NCI-H69 (cell line): Measurements from ENCODE around the gene MAPRE3.
A peak's percentile ranks its signal among the peaks of the same experiment; 100 is the strongest.
"Not testable (repeated sequence)": the region's sequence is repeated elsewhere in the genome, so short reads cannot be mapped to it uniquely, and the experiment has no call there.

Experiments
- DNase-seq: peaks from one replicate; lab custom pipeline; 2025; lab: John Stamatoyannopoulos, UW

MAPRE3 gene

DNA sequence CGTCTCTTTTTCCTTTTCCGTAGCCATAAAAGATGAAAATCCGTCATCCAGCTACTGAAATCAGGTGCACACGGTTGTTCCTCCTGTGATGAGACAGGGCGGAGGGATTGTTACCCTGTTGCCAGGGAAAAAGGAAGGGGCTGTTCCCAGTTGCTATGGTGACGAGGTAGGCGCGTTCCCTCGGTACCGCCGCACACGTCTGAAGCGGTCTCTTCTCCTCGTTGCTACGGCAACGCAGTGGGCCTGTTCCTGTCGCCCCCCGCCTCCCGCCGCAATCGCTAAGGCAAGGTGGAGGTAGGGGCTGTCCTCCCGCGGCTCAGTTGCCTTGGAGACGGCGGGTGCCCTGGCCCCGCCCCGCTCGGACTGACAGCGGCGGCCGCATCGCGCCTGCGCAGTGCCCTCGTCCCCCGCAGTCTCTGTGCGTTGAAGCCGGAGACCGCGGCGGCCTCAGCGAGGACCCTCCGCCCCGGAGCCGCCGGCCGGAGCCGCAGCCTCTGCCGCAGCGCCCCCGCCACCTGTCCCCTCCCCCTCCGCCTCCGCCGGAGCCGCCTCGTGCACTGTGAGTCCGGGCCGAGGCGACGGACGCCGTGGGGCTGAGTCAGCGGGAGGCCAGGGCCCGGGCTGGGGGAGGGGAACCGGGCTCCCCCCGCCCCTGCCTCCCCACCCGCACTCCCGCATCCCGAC, at the start of gene MAPRE3:
Gene MAPRE3 (plus strand): TSS at position 394 of the 684 bp plus-strand sequence. CDS start 51,582 bp downstream, outside the sequence.
- DNase-seq = peak; percentile 94

DNA sequence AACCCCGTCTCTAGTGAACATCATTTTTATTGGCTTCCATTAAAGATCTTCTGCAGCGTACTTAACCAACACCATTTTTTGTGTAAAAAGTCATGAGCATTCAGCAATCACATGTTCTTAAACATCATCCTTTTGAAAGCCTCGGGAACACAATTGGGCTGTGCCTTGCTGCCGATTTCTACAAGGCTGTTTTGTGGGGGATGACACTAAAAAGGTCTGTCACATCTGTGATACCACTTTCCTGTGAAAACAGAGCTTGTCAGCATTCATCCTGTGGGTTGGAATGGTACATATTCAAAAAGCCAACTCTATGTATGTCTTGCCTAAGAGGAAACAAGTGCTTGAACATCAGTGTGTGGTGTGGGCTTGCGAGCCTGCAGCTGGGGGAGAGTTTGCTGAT, 49.1 kb upstream of the MAPRE3 start:
- no peak for DNase-seq

DNA sequence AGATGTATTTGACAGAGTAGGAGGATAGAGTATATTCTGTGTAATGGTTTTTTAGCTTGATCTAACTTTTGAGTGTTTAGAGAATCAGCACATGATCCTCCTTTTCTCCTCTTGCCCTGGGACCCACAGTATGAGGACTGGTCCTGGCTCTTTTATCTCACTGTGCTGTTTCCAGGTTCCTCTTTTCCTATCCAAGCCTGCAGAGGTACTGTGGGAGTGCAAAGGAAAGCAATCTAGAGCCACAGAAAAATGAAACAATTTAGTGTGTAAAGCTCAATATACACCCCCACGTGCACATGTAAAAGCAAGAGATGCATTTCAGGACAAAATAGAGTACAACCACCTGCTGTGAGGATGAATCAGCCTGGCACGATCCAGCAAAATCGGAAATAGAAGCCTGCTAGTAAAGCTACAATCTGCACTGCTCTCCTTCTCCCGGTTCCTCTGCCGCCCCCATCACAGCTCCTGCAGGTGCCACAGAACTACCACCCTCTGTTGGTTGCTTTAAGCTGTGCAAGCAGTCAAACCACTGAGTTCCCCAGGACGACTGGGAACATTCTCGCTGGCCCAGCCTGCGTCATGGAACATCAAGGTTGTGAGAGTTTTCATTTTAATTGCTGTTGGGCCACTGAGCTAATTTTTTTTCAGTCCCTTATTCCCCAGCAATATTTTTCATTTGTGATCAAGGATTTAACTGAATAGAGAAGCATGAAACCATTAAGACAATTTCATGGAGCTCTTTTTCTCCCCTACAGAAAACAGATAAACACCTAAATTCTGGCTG, 47.8 kb upstream of the MAPRE3 start:
- DNase-seq = peak; percentile 59

DNA sequence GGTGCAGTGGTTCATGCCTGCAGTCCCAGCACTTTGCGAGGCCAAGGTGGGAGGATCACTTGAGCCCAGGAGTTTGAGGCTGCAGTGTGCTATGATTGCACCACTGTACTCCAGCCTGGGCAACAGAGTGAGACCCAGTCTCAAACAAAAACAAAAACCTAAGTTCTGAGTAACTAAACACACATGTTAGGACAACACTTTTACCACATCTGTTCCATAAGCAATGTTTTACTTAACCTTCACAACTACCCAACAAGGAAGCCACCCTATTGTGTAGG, 47.3 kb upstream of the MAPRE3 start:
- DNase-seq = not testable (repeated sequence)

DNA sequence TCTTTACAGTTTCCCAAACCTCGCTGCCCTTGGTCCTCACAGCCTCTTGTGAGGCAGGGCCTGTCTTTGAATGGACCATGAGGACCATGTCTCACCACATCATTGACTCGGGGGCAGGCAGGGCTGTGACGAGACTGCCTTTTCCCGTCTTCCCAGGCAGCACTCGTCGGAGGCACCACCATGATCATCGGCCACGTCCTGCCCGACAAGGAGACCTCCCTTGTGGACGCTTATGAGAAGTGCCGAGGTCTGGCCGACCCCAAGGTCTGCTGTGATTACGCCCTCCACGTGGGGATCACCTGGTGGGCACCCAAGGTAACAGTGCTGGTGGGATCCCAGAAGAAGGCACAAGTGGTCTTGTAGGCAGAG, 45.7 kb upstream of the MAPRE3 start:
- DNase-seq = no peak

DNA sequence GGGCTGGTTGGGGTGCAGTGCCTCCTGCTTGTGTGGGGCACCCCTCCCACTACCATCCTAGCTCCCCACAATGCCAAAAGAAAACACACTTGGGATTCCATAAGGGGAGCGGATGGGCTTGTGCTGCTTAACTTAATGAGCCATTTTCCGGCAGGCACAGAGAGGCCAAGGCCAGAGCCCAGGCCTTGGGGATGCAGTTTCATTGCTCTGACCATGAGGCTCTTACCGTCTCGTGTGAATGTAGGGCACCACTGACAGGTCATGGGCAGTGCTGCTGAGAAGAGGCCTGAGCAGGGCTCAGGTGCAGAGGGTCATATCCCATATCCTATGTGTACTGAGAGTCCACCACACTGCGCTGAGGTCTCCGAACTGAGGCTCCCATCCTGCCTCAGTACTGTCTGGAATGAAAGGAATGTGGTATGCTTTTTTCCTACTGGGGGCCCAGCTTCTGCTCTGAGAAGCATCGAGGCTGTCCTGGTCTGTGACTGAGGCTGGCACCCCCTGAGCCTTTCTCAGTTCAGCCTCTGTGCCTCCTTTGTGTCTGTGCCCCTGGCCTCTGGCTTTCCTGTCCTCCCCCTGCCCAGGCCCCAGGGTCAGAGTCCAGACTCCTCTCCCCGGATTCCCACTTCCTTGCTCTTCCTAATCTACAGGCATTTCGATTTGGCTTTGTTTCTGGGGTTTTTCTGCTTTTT, 45.2 kb upstream of the MAPRE3 start:
- no peak for DNase-seq

DNA sequence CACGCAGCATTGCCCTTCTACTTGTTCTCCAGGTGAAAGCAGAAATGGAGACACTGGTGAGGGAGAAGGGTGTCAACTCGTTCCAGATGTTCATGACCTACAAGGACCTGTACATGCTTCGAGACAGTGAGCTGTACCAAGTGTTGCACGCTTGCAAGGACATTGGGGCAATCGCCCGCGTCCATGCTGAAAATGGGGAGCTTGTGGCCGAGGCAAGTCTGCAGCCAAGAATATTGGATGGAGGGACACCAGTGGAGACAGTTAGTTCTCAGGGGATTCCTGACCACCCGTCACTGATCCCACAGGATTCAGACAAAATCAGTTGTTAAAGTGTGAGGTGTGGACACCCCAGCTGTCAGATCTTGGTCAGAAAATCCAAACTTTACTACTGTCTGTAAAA, 43.2 kb upstream of the MAPRE3 start:
- DNase-seq = no peak

DNA sequence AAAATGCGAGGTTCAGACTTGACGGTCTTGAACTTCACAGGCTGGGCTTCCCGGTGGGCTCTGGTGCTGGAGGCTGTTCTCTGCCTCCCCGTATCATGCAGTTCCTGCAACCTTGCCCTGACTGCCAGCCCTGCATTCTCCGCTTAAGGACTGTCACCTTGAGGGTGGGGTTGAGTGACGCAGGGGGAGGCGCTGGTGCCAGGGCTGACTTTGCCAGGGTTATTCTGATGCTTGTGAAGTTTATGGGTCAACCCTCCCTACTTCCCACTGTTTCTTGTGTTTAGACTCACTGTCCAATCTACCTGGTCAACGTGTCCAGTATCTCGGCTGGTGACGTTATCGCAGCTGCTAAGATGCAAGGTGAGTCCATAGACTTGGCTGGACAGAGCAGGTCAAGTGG, 37.5 kb upstream of the MAPRE3 start:
- no peak for DNase-seq

DNA sequence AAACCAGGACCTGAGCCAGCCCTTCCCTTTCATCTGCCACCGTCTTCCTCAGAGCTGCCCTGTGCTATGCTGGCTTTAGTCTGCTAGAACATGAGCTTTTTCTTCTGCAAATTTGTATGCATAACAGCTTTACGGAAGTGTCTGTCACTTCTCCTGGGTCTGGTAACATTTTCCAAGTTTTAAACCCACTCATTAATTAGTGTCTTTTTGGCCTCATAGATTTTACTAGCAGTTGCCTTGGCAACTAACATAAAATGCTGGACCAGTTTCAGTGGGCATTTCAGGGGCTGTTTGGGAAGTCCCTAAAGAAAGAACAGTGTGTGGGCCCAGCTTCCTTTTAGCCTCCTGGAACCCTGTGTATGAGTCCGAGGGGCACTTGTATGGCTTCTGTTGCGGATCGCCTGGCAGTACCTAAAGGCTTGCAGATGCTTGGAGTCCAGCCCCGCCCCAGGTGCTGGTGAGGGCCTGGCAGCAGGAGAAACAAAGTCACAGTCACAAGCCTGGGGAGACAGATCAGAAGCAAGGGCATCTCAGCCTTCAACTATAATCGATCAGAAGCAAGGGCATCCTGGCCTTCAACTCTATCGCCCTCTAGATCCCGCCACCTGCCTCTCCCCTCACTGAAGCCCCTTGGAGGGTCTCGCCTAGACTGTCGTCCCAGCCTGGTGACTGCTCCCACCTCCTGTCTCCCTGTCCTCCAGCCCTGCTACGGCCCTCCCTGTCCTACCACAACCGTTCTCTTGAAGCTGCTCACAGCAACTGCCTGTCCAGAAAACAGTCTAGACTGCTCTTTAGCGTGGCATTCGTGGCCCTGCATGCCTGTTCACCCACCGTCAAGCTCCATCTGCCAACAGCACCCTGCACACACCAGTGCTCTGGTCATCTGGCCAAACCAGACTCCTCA, 36.8 kb upstream of the MAPRE3 start:
- DNase-seq = no peak

DNA sequence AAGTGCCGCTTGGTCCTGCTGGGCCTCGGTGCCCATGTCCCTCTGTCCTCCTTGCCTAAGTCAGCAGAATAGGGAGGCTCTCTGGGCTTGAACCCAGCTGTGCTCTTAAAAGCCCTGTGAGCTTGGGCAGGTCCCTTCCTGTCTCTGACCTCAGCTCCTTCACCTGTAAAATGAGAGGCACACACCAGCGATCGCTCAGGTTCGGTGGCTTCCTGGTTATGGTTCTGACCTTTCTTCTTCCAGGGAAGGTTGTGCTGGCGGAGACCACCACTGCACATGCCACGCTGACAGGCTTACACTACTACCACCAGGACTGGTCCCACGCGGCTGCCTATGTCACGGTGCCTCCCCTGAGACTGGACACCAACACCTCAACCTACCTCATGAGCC, 36.1 kb upstream of the MAPRE3 start:
- DNase-seq = no peak

DNA sequence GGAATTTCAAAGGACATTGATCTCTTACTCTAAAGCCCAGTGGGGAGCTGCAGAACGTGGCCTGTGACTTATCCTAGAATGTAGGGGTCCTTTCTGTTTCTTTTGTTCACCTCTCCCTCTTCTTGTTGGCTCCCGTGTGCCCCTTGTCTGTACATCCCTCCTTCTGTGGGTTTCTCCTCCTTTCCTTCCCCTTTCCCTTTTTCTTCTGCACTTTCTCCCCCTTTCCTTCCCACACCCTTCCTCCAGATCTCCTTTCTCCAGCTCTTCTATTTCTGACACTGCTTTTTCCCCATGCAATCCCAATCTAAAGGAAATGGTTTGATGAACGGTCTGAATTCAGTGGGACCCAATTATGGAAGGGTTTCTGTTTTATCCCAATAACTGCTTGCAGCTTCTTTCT, 35.5 kb upstream of the MAPRE3 start:
- no peak for DNase-seq

DNA sequence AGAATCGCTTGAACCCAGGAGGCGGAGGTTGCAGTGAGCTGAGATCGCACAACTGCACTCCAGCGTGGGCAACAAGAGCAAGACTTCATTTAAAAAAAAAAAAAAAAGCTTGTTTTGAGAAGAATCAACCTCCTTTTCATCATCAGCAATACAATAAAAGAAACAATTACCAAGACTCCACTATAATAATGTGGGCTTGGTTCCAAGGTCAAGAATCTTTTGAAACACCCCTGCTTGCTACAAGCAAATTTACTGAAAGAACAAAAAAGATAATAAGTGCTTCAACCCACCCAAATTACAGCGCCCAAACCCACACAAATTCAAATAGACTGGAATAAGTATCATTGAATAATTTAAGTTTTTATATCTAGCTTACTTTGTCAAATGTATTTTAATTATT, 33.6 kb upstream of the MAPRE3 start:
- no peak for DNase-seq

DNA sequence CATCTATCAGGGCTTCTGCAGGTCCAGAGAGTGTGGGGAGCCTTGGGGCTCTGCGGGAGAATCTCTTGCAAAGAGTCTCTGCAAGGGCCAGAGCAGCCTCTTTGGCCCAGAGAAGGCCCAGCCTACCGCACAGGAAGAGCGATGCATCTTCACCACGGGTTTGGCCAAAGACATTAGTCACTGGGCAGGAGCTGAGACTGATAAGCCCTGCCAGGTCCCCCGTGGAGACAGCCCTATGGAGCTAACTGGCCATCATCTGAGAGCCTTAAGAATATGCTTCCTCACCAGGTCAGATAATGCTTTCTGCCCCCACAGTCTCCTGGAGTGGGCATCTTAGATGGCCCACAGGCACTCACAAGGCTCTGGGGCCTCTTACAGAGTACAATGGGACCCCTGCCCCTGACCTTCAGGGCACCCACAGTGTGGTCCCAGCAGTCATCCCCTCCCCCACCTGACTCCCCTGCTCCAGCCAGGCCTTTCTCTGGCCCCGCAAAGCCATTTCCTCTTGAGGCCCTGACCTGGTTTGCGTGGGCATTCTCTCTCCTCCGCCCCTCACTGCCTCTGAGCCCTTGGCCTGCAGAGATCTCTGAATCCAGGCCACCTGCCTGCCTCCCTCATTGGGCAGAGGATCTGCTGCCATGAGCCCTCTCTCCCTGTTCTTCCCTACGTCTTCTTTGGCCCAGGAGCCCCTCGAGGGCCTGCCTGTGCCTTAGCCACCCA, 31.9 kb upstream of the MAPRE3 start:
- no peak for DNase-seq

DNA sequence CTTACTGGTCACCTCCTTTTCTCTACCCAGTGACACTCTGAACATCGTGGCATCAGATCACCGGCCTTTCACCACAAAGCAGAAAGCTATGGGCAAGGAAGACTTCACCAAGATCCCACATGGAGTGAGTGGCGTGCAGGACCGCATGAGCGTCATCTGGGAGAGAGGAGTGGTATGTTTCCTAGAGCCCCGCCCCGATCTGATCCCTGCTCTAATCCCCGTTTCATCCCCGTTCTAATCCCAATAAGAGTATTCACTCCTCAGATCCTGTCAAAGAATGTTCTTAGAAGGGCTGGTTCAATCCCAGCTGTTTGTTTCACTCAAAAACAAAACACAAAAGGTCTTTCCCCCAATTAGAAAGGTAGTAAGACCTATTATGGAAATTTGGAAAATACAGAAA, 30.4 kb upstream of the MAPRE3 start:
- DNase-seq = no peak

DNA sequence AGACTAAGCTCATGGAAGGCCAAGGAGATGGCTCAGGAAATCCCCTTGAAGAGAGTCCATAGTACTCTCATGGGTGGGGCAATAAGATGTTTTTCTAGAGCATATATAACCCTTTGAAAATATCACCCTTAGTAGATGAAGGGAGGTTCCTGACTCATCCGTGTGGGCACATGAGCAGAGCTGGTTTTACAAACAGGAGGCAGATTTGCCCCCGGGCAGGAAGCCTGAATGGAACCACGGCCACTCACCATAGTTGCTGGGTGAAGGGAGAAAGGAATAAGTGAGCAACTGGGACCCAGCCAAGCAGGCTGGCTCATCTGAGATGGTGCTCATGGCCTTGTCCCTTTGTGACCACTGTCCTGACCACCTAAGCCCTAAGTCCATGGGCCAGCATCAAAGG, 29.0 kb upstream of the MAPRE3 start:
- DNase-seq = no peak

DNA sequence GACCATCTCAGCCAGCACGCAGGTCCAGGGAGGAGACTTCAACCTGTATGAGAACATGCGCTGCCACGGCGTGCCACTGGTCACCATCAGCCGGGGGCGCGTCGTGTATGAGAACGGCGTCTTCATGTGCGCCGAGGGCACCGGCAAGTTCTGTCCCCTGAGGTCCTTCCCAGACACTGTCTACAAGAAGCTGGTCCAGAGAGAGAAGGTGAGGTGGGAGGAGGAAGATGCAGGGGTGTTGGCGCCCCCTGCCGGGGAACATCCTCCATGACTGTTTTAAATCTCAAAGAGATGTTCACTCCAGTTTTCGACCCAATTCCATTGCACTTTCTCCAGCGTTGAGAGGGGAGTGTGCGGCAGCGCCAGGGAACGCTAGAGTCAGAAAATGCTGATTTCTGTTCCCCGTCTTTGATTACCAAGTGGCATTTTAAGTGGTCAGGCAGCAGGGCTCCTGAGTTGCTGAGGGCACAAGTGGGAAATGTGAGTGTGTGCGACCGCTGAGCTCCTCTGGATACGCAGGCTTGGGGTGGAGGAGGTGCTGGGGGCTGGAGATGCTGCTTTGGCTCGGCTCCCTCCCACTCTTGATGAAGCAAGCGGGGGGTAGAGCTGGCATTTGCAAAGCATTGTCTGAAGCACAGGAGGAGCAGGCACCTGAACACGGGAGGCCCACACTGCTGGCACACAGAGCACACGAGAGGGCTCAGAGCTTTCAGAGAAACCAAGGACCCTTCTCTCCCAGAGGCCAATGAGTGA, 27.7 kb upstream of the MAPRE3 start:
- DNase-seq = peak; percentile 25

DNA sequence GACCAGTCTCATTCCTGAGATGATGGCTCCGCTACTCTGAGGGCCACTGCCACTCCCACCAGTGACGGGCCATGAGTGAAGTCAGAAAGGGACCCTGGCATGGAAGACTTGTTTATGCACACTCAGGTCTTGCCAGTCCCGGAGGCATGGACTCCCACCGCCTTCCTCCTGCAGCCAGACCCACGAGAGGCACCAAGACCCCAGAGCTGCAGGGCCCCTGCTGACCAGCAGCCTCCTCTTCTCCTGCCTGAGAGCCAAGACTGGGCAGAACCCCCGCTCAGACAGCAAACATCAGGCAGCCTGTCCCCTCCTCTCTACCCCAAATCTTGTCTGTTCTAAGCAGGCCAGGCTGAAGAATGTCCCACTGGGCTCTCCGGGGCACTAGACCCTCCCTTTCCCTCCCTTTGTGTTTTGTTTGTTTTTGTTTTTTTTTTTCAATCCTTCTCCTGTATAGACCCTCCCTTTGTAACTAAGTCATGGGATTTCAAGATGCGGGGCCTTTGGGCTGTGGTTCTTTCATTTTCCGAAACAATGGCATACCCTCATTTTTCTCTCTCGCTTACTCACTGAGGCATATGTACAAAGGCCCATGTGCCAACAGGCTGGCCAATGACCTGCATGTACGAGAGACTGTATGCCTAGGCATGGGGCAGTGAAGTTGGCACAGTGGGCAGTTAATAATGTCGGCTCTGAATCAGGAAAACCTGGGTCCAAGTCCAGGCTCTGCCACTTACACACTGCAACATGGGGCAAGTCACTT, 24.3 kb upstream of the MAPRE3 start:
- no peak for DNase-seq

DNA sequence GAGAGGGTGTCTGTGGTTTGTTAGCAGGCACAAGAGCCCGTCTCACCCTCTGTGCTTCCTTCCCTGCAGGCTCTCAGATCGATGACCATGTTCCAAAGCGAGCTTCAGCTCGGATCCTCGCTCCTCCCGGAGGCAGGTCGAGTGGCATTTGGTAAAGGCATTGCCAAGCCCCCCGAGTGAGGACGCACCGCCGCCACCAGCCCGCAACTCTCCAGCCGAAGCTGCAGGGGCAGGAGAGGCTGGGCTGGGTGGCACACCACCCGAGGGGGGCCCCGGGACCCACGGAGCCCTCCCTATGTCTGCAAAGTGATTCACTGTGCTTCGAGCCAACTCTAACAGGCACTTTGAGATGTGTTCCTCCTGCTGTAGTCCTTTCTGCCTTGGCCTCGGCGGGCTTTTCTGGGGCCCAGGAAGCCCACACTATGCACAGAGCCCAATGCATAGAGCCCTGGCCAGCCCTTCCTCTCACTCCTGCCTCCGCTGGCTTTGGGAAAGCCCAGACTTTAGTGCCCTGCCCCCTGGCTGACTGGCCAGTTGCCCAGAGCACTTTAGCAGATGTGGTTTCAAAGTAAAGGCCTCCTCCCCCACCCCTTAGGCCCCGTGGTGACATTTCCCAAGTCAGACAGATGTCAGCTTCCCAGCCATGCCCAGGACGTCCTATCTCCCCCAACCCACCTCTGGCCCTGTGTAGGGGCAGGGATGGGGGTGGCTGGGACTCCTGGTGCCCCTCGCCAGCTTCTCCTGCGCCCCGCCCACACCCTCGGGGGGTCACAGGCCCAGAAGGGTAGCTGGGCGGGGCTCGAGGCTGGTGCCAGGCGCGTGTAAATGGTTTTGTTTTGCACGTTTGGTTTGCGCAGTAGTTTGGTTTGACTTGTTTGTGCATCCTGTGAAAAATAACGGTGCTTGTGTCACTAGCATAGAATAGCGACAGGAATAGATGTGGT, 23.3 kb upstream of the MAPRE3 start:
- peak; percentile 17 for DNase-seq

DNA sequence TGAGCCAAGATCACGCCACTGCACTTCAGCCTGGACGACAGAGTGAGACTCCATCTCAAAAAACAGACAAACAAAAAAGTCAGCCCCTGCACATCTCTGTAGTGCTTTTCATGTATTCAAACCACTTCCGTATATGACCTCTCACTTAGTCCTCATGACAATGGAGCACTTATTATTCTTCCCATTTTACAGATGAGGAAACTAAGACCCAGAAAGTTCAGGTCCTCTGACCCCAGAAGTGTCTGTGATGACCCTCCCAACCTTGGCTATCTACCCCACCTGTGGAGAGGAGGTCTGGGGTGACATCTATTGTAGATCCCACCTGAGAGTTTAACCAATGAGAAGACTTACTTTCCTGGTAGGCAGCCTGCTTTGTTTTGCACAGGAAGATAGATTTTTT, 21.6 kb upstream of the MAPRE3 start:
- DNase-seq = no peak
